SK-N-SH (cell line): Measurements from ENCODE around the gene STAB1.

Experiments
- NRF1 ChIP-seq: IDR thresholded peaks from 2 replicates; pipeline ENCODE4 v1.6.1; 2012; ENCODE audit warnings: low read depth, mild to moderate bottlenecking, low read length
- TF ChIP-seq, protein P1 (sequence below): fragments of 200-600 bp; sonication (generic); IDR thresholded peaks from 2 replicates; pipeline ENCODE4 v1.6.1; 2017; ENCODE audit warnings: antibody characterized with exemption, mild to moderate bottlenecking, moderate library complexity

DNA sequence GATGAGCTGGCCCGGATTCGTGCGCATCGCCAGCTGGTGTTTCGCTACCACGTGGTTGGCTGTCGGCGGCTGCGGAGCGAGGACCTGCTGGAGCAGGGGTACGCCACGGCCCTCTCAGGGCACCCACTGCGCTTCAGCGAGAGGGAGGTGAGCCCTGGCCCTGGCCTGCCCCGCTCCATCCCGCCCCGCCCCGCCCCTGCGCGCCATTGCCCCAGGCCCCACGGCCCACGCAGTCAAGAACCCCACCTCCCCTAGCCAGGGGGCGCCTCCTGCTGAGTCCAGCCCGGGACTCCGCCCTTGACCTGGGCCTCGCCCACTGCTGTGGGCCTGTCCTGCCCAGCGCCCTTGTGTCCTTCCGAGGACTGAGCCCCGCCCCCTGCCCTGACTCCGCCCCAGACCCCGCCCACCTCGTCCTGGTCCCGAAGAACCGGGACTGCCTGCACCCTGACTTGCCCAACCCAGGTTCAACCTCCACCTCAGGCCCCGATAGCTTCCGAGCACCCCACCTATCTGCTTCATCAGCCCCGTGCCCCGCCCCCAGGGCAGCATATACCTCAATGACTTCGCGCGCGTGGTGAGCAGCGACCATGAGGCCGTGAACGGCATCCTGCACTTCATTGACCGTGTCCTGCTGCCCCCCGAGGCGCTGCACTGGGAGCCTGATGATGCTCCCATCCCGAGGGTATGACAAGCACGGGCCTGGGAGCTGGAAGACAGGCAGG, 23.7 kb downstream of the STAB1 start:
- no peak for TF ChIP-seq NRF1
- TF ChIP-seq, protein P1, sequence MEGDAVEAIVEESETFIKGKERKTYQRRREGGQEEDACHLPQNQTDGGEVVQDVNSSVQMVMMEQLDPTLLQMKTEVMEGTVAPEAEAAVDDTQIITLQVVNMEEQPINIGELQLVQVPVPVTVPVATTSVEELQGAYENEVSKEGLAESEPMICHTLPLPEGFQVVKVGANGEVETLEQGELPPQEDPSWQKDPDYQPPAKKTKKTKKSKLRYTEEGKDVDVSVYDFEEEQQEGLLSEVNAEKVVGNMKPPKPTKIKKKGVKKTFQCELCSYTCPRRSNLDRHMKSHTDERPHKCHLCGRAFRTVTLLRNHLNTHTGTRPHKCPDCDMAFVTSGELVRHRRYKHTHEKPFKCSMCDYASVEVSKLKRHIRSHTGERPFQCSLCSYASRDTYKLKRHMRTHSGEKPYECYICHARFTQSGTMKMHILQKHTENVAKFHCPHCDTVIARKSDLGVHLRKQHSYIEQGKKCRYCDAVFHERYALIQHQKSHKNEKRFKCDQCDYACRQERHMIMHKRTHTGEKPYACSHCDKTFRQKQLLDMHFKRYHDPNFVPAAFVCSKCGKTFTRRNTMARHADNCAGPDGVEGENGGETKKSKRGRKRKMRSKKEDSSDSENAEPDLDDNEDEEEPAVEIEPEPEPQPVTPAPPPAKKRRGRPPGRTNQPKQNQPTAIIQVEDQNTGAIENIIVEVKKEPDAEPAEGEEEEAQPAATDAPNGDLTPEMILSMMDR, result no peak
